Suprapubic skin (tissue), 4 donors: ENCODE measurements around the gene MCC. TPM values are rescaled to one million over a fixed set of nuclear protein-coding genes. Genes with fewer than 3 reads are reported as not detected.

Experiments
- DNase-seq, 2 donors: peaks; one replicate each; pipeline ENCODE4 v3.0.0-alpha.2; 2019; ENCODE audit warnings: low spot score in 2 of 2
- H3K27ac ChIP-seq: fragments of 200-600 bp; sonication (generic); one replicate; pipeline ENCODE4 v1.5.1; 2019
- H3K27me3 ChIP-seq: fragments of 200-600 bp; sonication (generic); one replicate; pipeline ENCODE4 v1.5.1; 2019
- H3K36me3 ChIP-seq: fragments of 200-600 bp; sonication (generic); one replicate; pipeline ENCODE4 v1.5.1; 2019
- H3K4me1 ChIP-seq: fragments of 200-600 bp; sonication (generic); one replicate; pipeline ENCODE4 v1.5.1; 2019
- H3K4me3 ChIP-seq: fragments of 200-600 bp; sonication (generic); one replicate; pipeline ENCODE4 v1.5.1; 2019; ENCODE audit warnings: mild to moderate bottlenecking
- H3K9me3 ChIP-seq: fragments of 200-600 bp; sonication (generic); one replicate; pipeline ENCODE4 v1.5.1; 2019
- EP300 ChIP-seq: sonication (generic); formaldehyde crosslinking; IDR thresholded peaks from one replicate; pipeline ENCODE4 v1.6.1; 2017; ENCODE audit warnings: antibody characterized with exemption
- POLR2A ChIP-seq, 2 donors: fragments of 450-650 bp; IDR thresholded peaks; one replicate each; pipeline ENCODE4 v1.6.1; 2017; ENCODE audit warnings: antibody characterized with exemption in 2 of 2, mild to moderate bottlenecking in 2 of 2, moderate library complexity in 2 of 2
- POLR2AphosphoS5 ChIP-seq, 3 donors: sonication (generic); formaldehyde crosslinking; IDR thresholded peaks; one replicate each; pipeline ENCODE4 v1.6.1; 2017; ENCODE audit warnings: antibody characterized with exemption in 3 of 3
- WGBS: methylation state at CpG from one replicate; pipeline ENCODE4 v1.1.5; 2018; 5-methylcytosine and 5-hydroxymethylcytosine counted together
- total RNA-seq, 4 donors: library from RNA; depleted of rRNA; stranded (reverse); fragments of >200 nt; gene quantifications; one replicate each; pipeline ENCODE4 v1.1.0, GENCODE V29; 2016
- TF ChIP-seq, protein P1 (sequence below), 2 donors: fragments of 200-600 bp in 1 of 2; fragments of 450-650 bp in 1 of 2; sonication (generic) in 1 of 2; IDR thresholded peaks; one replicate each; pipeline ENCODE4 v1.5.1; 2016 to 2019; ENCODE audit warnings: antibody characterized with exemption in 2 of 2, mild to moderate bottlenecking in 1 of 2, moderate library complexity in 1 of 2

Gene MCC
- total RNA-seq, 4 donors from 2014 or later = 67.7 to 105 (median 86.6) TPM

DNA sequence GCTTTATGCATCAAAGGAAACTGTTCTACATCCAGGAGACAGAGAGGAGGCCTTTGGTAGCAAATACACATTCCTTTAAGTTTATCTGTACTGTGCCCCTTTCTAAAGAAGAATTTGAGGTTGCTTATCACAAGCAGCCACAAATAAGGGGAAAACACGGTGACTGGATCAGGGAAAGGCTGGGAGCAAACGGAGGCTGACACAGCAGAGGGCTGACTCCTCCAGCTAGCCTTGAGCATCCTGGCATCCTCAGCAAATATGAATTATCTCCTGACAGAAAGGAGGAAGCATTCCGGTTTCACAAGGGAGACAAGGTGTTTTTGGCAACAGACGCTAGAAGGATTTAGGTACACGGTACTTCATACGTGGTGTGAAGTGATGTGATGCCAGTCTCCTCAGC, 378.1 kb downstream of the MCC start:
- TF ChIP-seq POLR2A (IDR thresholded peaks at IDR 0.05) = no peak
- no peak for TF ChIP-seq EP300
- TF ChIP-seq, protein P1, sequence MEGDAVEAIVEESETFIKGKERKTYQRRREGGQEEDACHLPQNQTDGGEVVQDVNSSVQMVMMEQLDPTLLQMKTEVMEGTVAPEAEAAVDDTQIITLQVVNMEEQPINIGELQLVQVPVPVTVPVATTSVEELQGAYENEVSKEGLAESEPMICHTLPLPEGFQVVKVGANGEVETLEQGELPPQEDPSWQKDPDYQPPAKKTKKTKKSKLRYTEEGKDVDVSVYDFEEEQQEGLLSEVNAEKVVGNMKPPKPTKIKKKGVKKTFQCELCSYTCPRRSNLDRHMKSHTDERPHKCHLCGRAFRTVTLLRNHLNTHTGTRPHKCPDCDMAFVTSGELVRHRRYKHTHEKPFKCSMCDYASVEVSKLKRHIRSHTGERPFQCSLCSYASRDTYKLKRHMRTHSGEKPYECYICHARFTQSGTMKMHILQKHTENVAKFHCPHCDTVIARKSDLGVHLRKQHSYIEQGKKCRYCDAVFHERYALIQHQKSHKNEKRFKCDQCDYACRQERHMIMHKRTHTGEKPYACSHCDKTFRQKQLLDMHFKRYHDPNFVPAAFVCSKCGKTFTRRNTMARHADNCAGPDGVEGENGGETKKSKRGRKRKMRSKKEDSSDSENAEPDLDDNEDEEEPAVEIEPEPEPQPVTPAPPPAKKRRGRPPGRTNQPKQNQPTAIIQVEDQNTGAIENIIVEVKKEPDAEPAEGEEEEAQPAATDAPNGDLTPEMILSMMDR (IDR thresholded peaks at IDR 0.05) = no peak
- TF ChIP-seq POLR2AphosphoS5 (IDR thresholded peaks at IDR 0.05) = no peak

DNA sequence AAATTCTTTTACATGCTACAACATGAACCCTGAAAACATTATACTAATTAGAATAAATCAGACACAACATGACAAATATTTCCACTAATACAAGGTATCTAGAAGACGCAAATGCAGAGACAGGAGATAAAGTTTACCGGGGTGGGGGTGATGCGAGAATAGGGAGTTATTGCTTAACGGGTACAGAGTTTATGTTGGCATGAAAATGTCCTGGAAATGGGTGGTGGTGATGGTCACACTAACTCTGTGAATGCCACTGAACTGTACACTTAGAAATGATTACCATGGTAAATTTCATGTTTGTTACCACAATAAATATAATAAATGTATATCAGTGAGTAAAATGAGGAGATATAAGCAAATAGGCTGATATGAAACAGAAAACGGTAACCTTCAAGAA, 378.9 kb downstream of the MCC start:
- Histone ChIP-seq H3K27ac (no peak overlapping the region), H3K9me3 (no peaks in the 10 kb centered on the region), H3K27me3 (no peaks in the 10 kb centered on the region), H3K36me3 (peaks cover 2% of the 10 kb centered on the region), H3K4me1 (no peaks in the 10 kb centered on the region), H3K4me3 (no peak overlapping the region)
- TF ChIP-seq EP300 (no peak), POLR2AphosphoS5 (IDR thresholded peaks at IDR 0.05) (no peak), POLR2A (IDR thresholded peaks at IDR 0.05) (no peak)
- TF ChIP-seq, protein P1 (IDR thresholded peaks at IDR 0.05) = no peak
- DNase-seq = no peak
- 61% methylated on average over 5 of the region's 5 CpGs for WGBS

More for the DNA sequence above, 378.1 kb downstream of the MCC start:
- H3K4me1 ChIP-seq = no peaks in the 10 kb centered on the region
- peaks cover 9% of the 10 kb centered on the region for H3K36me3 ChIP-seq
- H3K27me3 ChIP-seq = no peaks in the 10 kb centered on the region
- H3K9me3 ChIP-seq = no peaks in the 10 kb centered on the region
- whole genome bisulfite sequencing = 51% methylated on average over 6 of the region's 6 CpGs
- no peak overlapping the region for H3K4me3 ChIP-seq
- no peak overlapping the region for H3K27ac ChIP-seq
- DNase-seq = no peak

DNA sequence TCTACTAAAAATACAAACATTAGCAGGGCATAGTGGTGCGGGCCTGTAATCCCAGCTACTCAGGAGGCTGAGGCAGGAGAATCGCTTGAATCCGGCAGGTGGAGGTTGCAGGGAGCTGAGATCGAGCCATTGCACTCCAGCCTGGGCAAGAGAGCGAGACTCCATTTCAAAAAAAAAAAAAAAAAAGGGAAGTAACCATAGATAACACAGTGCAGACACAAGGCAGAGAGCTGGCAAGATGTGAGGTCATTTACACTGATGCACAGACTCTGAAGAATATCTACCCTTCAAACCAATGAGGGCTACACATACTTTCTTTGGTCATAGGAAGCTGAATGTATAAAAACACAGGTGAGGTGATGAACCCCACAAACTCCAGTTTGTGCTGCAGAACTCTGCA, 379.8 kb downstream of the MCC start:
- 77% methylated on average over 5 of the region's 5 CpGs for WGBS
- Histone ChIP-seq H3K4me3 (no peak overlapping the region), H3K27me3 (no peaks in the 10 kb centered on the region), H3K9me3 (no peaks in the 10 kb centered on the region), H3K4me1 (no peaks in the 10 kb centered on the region), H3K36me3 (peaks cover 7% of the 10 kb centered on the region), H3K27ac (no peak overlapping the region)
- DNase-seq = no peak
- TF ChIP-seq, protein P1 (IDR thresholded peaks at IDR 0.05) = no peak
- TF ChIP-seq EP300 (no peak), POLR2A (IDR thresholded peaks at IDR 0.05) (no peak), POLR2AphosphoS5 (IDR thresholded peaks at IDR 0.05) (no peak)

DNA sequence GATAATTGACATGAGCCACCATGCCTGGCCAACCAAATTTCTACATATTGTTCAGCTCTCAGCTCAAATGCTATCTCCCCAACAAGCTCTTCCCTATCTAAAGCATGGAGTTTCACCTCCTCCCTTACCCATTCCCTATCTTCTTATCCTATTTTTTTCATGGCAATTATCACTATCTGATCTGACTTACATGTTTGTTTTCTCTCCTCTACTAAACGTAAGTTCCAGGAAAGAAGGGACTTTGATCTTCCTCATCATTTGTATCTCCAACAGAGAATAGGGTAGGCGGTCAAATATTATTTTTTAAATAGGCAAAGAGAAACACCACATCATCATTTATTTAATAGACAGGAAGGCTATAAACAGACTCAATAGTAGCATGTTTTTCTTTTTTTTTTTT, 381.4 kb downstream of the MCC start:
- Histone ChIP-seq H3K27me3 (no peaks in the 10 kb centered on the region), H3K27ac (no peak overlapping the region), H3K4me3 (no peak overlapping the region), H3K36me3 (peaks cover 16% of the 10 kb centered on the region), H3K9me3 (no peaks in the 10 kb centered on the region), H3K4me1 (no peaks in the 10 kb centered on the region)
- no peak for TF ChIP-seq EP300
- TF ChIP-seq POLR2A (IDR thresholded peaks at IDR 0.05) = no peak
- TF ChIP-seq POLR2AphosphoS5 (IDR thresholded peaks at IDR 0.05) = no peak
- TF ChIP-seq, protein P1 (IDR thresholded peaks at IDR 0.05) = no peak
- WGBS = 83% methylated on average over 2 of the region's 2 CpGs
- no peak for DNase-seq

DNA sequence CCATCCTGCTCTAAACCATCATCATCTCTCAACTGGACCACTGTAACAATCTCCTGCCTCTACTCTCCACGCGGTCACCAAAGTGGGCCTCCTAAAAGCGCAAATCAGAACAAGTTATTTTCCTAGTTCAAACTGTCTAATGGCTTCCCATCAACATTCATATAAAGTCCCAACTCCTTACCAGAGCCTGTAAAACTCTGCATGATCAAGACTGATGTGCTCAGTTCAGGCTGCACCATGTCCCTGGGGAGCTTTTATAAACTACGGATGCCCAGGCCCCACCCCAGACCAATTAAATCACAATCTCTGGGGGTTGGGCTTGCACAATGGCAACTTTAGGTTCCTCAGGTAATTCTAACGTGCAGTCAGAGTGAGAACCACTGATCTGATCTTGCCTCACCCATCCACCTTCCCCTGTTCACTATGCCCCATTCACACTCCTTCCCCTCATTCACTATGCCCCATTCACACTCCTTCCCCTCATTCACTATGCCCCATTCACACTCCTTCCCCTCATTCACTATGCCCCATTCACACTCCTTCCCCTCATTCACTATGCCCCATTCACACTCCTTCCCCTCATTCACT, 382.5 kb downstream of the MCC start:
- Histone ChIP-seq H3K36me3 (peaks cover 23% of the 10 kb centered on the region), H3K4me3 (no peak overlapping the region), H3K27me3 (no peaks in the 10 kb centered on the region), H3K27ac (no peak overlapping the region), H3K9me3 (no peaks in the 10 kb centered on the region), H3K4me1 (no peaks in the 10 kb centered on the region)
- TF ChIP-seq EP300 (no peak), POLR2AphosphoS5 (IDR thresholded peaks at IDR 0.05) (no peak), POLR2A (IDR thresholded peaks at IDR 0.05) (no peak)
- TF ChIP-seq, protein P1 (IDR thresholded peaks at IDR 0.05) = no peak
- 85% methylated on average over 5 of the region's 5 CpGs for WGBS
- DNase-seq = no peak
